HG03159 (cell line): ENCODE data around the gene PI4KA.
A peak's percentile ranks its signal among the peaks of the same experiment; 100 is the strongest.
"Not testable (repeated sequence)": the region's sequence is repeated elsewhere in the genome, so short reads cannot be mapped to it uniquely, and the experiment has no call there.

ENCODE experiments used
- ATAC-seq: cut with Tn5 transposase; IDR thresholded peaks from one replicate; pipeline ENCODE4 v1.9.1; 2021; ENCODE audit warnings: mild to moderate bottlenecking, moderate library complexity; ENCODE audit not compliant: unreplicated experiment

The PI4KA gene

GRCh38 chr22:20752104-20752741 lies 106.4 kb downstream of the PI4KA start:
- no peak for ATAC-seq

- no peak for ATAC-seq
These were observed 107.3 kb downstream of the PI4KA start for GRCh38 chr22:20751185-20751851.

- ATAC-seq, result no peak
These were observed 108.0 kb downstream of the PI4KA start for GRCh38 chr22:20750461-20751184.

GRCh38 chr22:20749453-20749852 lies 109.2 kb downstream of the PI4KA start:
- no peak for ATAC-seq

- ATAC-seq, result peak; percentile 60
These were observed 109.7 kb downstream of the PI4KA start for GRCh38 chr22:20748731-20749428.

GRCh38 chr22:20748082-20748481 lies 110.5 kb downstream of the PI4KA start:
- ATAC-seq, result no peak

- no peak for ATAC-seq
These were observed 111.4 kb downstream of the PI4KA start for GRCh38 chr22:20747223-20747622.

- no peak for ATAC-seq
These were observed 112.0 kb downstream of the PI4KA start for GRCh38 chr22:20746431-20747189.

- no peak for ATAC-seq
These were observed 113.5 kb downstream of the PI4KA start for GRCh38 chr22:20745119-20745518.

GRCh38 chr22:20744456-20744855 lies 114.2 kb downstream of the PI4KA start:
- ATAC-seq, result no peak

GRCh38 chr22:20742764-20743163 lies 115.8 kb downstream of the PI4KA start:
- ATAC-seq, result no peak

- ATAC-seq, result no peak
These were observed 116.7 kb downstream of the PI4KA start for GRCh38 chr22:20741634-20742581.

GRCh38 chr22:20741008-20741633 lies 117.5 kb downstream of the PI4KA start:
- no peak for ATAC-seq

- ATAC-seq, result no peak
These were observed 118.2 kb downstream of the PI4KA start for GRCh38 chr22:20740222-20740951.

GRCh38 chr22:20738394-20739089 lies 120.1 kb downstream of the PI4KA start:
- ATAC-seq, result no peak

- ATAC-seq, result not testable (repeated sequence)
These were observed 121.7 kb downstream of the PI4KA start for GRCh38 chr22:20736891-20737290.

GRCh38 chr22:20735356-20736162 lies 123.1 kb downstream of the PI4KA start:
- ATAC-seq, result not testable (repeated sequence)
